ENCODE measurements around the gene GATAD1.
"Not testable (repeated sequence)": the region's sequence is repeated elsewhere in the genome, so short reads cannot be mapped to it uniquely, and the experiment has no call there.

The GATAD1 gene

GRCh38 chr7:92478095-92478494 is 30.8 kb downstream of the GATAD1 start:
- no peaks in the 10 kb centered on the region for H3K36me3 Mint-ChIP-seq (ENCODE audit: insufficient read depth)
- H3K27ac Mint-ChIP-seq, result peak overlapping the region in 1 of 2 donors; percentile 65
- no peak for DNase-seq
- no peaks in the 10 kb centered on the region for H3K9me3 Mint-ChIP-seq
- ATAC-seq (replicated peaks), result no peak
- no peaks in the 10 kb centered on the region for H3K4me1 Mint-ChIP-seq (ENCODE audit: low read depth in 2 of 2)
- H3K4me3 Mint-ChIP-seq, result no peak overlapping the region
- H3K27me3 Mint-ChIP-seq, result no peaks in the 10 kb centered on the region

- DNase-seq (no peak), ATAC-seq (replicated peaks) (no peak)
- H3K27ac Mint-ChIP-seq, result no peak overlapping the region
- no peaks in the 10 kb centered on the region for H3K4me1 Mint-ChIP-seq (ENCODE audit: low read depth in 2 of 2)
- H3K4me3 Mint-ChIP-seq, result no peak overlapping the region
- H3K9me3 Mint-ChIP-seq, result no peaks in the 10 kb centered on the region
- no peaks in the 10 kb centered on the region for H3K27me3 Mint-ChIP-seq
- no peaks in the 10 kb centered on the region for H3K36me3 Mint-ChIP-seq (ENCODE audit: insufficient read depth)
These were observed 31.4 kb downstream of the GATAD1 start for GRCh38 chr7:92478711-92479110.

- not testable (repeated sequence) for H3K4me3 Mint-ChIP-seq; H3K27me3 Mint-ChIP-seq; H3K36me3 Mint-ChIP-seq (ENCODE audit: insufficient read depth); DNase-seq; H3K9me3 Mint-ChIP-seq; ATAC-seq (replicated peaks); H3K4me1 Mint-ChIP-seq (ENCODE audit: low read depth in 2 of 2); H3K27ac Mint-ChIP-seq
These were observed 31.9 kb downstream of the GATAD1 start for GRCh38 chr7:92479146-92479545.

GRCh38 chr7:92483624-92484023 is 36.3 kb downstream of the GATAD1 start:
- DNase-seq; H3K4me1 Mint-ChIP-seq (ENCODE audit: low read depth in 2 of 2); H3K27ac Mint-ChIP-seq; H3K4me3 Mint-ChIP-seq; ATAC-seq (replicated peaks); H3K27me3 Mint-ChIP-seq; H3K9me3 Mint-ChIP-seq: not testable (repeated sequence)
- H3K36me3 Mint-ChIP-seq (ENCODE audit: insufficient read depth), result peaks cover 20% of the 10 kb centered on the region

GRCh38 chr7:92484226-92484625 is 36.9 kb downstream of the GATAD1 start:
- ATAC-seq (replicated peaks); H3K4me1 Mint-ChIP-seq (ENCODE audit: low read depth in 2 of 2); H3K27ac Mint-ChIP-seq: not testable (repeated sequence)

GRCh38 chr7:92485267-92485892 is 38.1 kb downstream of the GATAD1 start:
- ATAC-seq (replicated peaks) (no peak), DNase-seq (no peak)
- no peaks in the 10 kb centered on the region for H3K27me3 Mint-ChIP-seq
- H3K27ac Mint-ChIP-seq, result no peak overlapping the region
- no peaks in the 10 kb centered on the region for H3K9me3 Mint-ChIP-seq
- no peak overlapping the region for H3K4me3 Mint-ChIP-seq
- no peaks in the 10 kb centered on the region for H3K4me1 Mint-ChIP-seq (ENCODE audit: low read depth in 2 of 2)
- peaks cover 37% of the 10 kb centered on the region for H3K36me3 Mint-ChIP-seq (ENCODE audit: insufficient read depth)

More at GRCh38 chr7:92484226-92484625, 36.9 kb downstream of the GATAD1 start:
- not testable (repeated sequence) for DNase-seq, H3K4me3 Mint-ChIP-seq, H3K9me3 Mint-ChIP-seq, H3K27me3 Mint-ChIP-seq
- peaks cover 26% of the 10 kb centered on the region for H3K36me3 Mint-ChIP-seq (ENCODE audit: insufficient read depth)

GRCh38 chr7:92485974-92486373 is 38.7 kb downstream of the GATAD1 start:
- Mint-ChIP-seq H3K27ac (no peak overlapping the region), H3K4me1 (ENCODE audit: low read depth in 2 of 2) (no peaks in the 10 kb centered on the region), H3K36me3 (ENCODE audit: insufficient read depth) (peaks cover 42% of the 10 kb centered on the region), H3K4me3 (no peak overlapping the region), H3K27me3 (no peaks in the 10 kb centered on the region), H3K9me3 (no peaks in the 10 kb centered on the region)
- ATAC-seq (replicated peaks) (no peak), DNase-seq (no peak)

- Mint-ChIP-seq H3K9me3 (no peaks in the 10 kb centered on the region), H3K4me1 (ENCODE audit: low read depth in 2 of 2) (no peaks in the 10 kb centered on the region), H3K4me3 (no peak overlapping the region), H3K27ac (no peak overlapping the region), H3K27me3 (no peaks in the 10 kb centered on the region), H3K36me3 (ENCODE audit: insufficient read depth) (peaks cover 57% of the 10 kb centered on the region)
- ATAC-seq (replicated peaks) (no peak), DNase-seq (no peak)
These were observed 40.5 kb downstream of the GATAD1 start for GRCh38 chr7:92487804-92488203.

GRCh38 chr7:92489634-92490033 is 42.4 kb downstream of the GATAD1 start:
- DNase-seq (no peak), ATAC-seq (replicated peaks) (no peak)
- Mint-ChIP-seq H3K36me3 (ENCODE audit: insufficient read depth) (peaks cover 69% of the 10 kb centered on the region), H3K27me3 (no peaks in the 10 kb centered on the region), H3K4me1 (ENCODE audit: low read depth in 2 of 2) (no peaks in the 10 kb centered on the region), H3K4me3 (no peak overlapping the region), H3K27ac (peak overlapping the region in 1 of 2 donors; percentile 16), H3K9me3 (no peaks in the 10 kb centered on the region)

GRCh38 chr7:92496876-92497275 is 49.6 kb downstream of the GATAD1 start:
- no peak for ATAC-seq (replicated peaks)
- Mint-ChIP-seq H3K4me1 (ENCODE audit: low read depth in 2 of 2) (no peaks in the 10 kb centered on the region), H3K36me3 (ENCODE audit: insufficient read depth) (peaks cover 50% of the 10 kb centered on the region)

GRCh38 chr7:92498557-92498956 is 51.3 kb downstream of the GATAD1 start:
- Mint-ChIP-seq H3K4me1 (ENCODE audit: low read depth in 2 of 2) (no peaks in the 10 kb centered on the region), H3K27ac (no peak overlapping the region), H3K27me3 (no peaks in the 10 kb centered on the region), H3K36me3 (ENCODE audit: insufficient read depth) (peaks cover 34% of the 10 kb centered on the region), H3K9me3 (no peaks in the 10 kb centered on the region), H3K4me3 (no peak overlapping the region)
- DNase-seq, result no peak
- ATAC-seq (replicated peaks), result no peak

More at GRCh38 chr7:92496876-92497275, 49.6 kb downstream of the GATAD1 start:
- DNase-seq, result no peak
- Mint-ChIP-seq H3K9me3 (no peaks in the 10 kb centered on the region), H3K27ac (no peak overlapping the region), H3K4me3 (no peak overlapping the region), H3K27me3 (no peaks in the 10 kb centered on the region)

GRCh38 chr7:92503767-92504166 is 56.5 kb downstream of the GATAD1 start:
- no peaks in the 10 kb centered on the region for H3K4me1 Mint-ChIP-seq (ENCODE audit: low read depth in 2 of 2)
- no peaks in the 10 kb centered on the region for H3K9me3 Mint-ChIP-seq
- no peaks in the 10 kb centered on the region for H3K27me3 Mint-ChIP-seq
- ATAC-seq (replicated peaks), result no peak
- no peak for DNase-seq
- H3K36me3 Mint-ChIP-seq (ENCODE audit: insufficient read depth), result peaks cover 36% of the 10 kb centered on the region
- peak overlapping the region in 1 of 2 donors; percentile 12 for H3K27ac Mint-ChIP-seq
- no peak overlapping the region for H3K4me3 Mint-ChIP-seq

- H3K27me3 Mint-ChIP-seq, result no peaks in the 10 kb centered on the region
- no peaks in the 10 kb centered on the region for H3K4me1 Mint-ChIP-seq (ENCODE audit: low read depth in 2 of 2)
- ATAC-seq (replicated peaks) (no peak), DNase-seq (no peak)
- peaks cover 31% of the 10 kb centered on the region for H3K36me3 Mint-ChIP-seq (ENCODE audit: insufficient read depth)
- H3K9me3 Mint-ChIP-seq, result no peaks in the 10 kb centered on the region
- H3K4me3 Mint-ChIP-seq, result no peak overlapping the region
- H3K27ac Mint-ChIP-seq, result peak overlapping the region in 1 of 2 donors; percentile 12
These were observed 57.3 kb downstream of the GATAD1 start for GRCh38 chr7:92504563-92504962.

- DNase-seq (no peak), ATAC-seq (replicated peaks) (no peak)
- H3K27ac Mint-ChIP-seq, result no peak overlapping the region
- no peaks in the 10 kb centered on the region for H3K9me3 Mint-ChIP-seq
- H3K27me3 Mint-ChIP-seq, result no peaks in the 10 kb centered on the region
- no peaks in the 10 kb centered on the region for H3K4me1 Mint-ChIP-seq (ENCODE audit: low read depth in 2 of 2)
- peaks cover 38% of the 10 kb centered on the region for H3K36me3 Mint-ChIP-seq (ENCODE audit: insufficient read depth)
- no peak overlapping the region for H3K4me3 Mint-ChIP-seq
These were observed 59.1 kb downstream of the GATAD1 start for GRCh38 chr7:92506363-92506762.
